ENCODE results near the gene NOXA1.
"Not testable (repeated sequence)": the region's sequence is repeated elsewhere in the genome, so short reads cannot be mapped to it uniquely, and the experiment has no call there.

Gene NOXA1

DNA sequence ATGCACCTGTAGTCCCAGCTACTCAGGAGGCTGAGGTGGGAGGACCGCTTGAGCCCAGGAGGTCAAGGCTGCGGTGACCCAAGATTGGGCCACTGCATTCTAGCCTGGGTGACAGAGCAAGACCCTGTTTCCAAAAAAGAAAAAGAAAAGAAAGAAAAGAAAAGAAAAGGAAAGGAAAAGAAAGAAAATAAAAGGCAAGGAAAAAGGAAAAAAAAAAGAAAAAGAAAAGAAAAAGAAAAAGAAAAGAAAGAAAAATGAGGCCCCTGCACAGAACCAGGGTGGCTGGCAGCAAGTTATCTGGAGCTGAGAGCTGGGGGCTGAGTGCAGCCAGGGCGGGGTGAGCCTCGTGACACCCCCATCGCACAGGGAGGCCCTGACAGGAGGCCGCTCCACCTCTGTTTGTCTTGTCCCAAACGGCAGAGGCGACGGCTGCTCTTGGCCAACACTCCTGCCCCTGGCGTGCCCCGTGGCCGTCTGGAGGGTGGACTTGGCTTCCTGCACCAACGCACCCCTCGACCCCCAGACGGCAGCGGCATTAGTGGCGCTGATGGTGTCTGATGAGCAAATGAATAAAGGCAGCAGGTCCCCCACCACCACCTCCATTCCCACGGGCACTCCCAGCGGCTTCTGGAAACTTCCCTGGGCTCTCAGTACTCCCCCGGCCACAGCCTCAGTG, 17.0 kb upstream of the NOXA1 start:
- DNase-seq, result no peak

- peak; percentile 86 for DNase-seq
Observed at GRCh38 chr9:137406876-137407589, 16.2 kb upstream of the NOXA1 start.

GRCh38 chr9:137407590-137408300, 15.4 kb upstream of the NOXA1 start:
- DNase-seq, result no peak

DNA sequence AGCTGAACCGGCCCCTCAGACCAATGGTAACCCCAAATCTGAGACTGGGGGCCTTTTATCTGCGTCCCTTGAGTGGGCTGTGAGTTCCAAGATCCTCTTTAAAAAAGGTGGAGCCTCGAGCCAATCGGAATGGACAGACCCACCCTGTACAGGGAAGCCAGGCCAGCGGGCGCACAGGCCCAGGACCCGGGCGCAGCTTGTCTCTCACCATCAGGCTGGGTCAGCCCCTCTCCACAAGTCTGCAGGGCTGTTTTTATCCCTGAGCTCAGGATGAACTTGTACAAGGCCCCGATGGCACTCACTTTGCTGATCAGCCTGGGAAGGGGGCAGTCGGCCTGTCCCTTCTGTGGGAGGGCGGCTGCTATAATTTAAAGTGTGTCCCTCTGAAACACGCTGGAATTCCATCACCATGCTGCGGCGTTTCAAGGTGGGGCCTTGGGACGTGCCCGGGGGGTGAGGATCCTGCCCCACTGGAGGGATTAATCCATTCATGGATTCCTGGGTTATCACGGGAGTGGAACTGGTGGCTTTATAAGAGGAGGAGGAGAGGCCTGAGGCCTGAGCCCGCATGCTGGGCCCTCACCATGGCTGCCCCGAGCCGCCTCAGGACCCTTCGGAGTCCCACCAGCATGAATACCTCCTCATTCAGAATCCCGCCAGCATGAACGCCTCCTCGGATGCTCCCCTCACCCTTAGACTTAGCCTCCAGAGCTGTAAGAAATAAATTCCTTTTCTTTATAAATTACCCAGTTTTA, 14.4 kb upstream of the NOXA1 start:
- DNase-seq, result no peak

DNA sequence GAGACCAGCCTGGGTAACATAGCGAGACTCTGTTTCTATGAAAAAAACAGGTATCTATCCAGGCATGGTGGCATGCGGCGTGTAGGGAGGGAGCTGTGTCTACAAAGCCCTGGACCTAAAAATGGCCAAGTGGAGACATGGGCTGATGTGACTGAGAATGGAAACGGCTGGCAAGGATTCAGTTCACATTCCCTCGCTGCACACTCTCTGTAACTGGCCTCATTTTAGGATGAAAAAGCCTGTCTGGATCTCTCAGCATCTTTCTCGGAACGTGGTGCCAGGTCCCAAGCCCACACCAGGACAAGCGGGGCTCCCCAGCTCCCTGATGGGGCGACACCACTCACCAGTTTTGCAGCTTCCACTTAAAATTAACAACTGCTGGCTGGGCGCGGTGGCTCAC, 13.7 kb upstream of the NOXA1 start:
- no peak for DNase-seq

- not testable (repeated sequence) for DNase-seq
Observed at GRCh38 chr9:137410236-137410890, 12.8 kb upstream of the NOXA1 start.

DNA sequence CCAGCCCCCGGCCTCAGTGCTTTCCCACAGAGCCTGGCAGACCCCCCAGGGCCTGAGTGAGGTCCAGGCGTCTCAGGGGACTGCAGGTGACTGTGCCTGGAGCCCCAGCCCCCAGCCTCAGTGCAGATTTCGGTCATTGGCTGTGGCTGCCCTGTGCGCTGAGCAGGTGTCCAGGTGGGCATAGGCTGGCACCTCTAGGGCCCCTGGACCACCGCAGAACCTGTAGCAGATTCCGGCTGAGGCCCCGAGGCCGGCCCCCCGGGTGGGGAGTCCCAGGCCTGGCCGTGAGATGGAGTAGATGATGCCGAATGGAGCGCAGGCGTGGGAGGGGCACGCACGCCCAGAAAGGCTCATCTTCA, 12.3 kb upstream of the NOXA1 start:
- no peak for DNase-seq

- DNase-seq, result no peak
Observed at GRCh38 chr9:137411260-137411644, 11.9 kb upstream of the NOXA1 start.

DNA sequence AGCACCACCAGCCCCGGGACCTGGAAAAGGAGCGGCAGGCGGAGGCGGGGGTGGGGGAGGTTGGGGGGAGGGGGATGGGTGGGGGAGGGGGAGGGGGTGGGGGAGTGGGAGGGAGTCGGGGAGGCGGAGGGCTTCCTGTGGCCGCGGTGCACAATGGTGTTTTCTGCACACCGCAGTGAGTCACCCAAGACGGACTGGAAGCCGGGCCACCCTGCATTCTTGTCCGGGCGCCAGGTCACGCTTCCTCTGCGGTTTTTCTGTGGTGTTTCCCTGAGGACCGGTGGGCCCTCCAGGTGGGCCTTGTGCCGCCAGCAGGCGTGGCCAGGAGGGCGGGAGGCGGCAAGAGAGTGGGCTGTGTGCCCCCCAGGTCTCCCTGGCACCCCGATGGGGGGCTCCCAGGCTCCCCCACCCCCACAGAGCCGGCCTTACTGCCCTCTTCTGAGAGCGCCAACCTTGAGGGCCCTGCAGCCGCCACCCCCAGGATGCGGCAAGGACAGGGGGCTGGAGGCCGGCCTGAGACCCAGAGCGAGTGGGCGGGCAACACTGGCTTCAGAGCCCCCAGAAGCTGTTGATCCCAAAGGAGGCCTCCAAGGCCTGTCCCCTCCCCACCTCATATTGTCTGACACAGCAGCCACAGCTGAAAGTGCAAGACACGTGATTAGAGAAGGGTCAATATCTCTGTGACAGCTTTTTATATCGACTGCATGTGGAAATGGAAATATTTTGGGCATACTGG, 11.4 kb upstream of the NOXA1 start:
- peak; percentile 90 for DNase-seq

DNA sequence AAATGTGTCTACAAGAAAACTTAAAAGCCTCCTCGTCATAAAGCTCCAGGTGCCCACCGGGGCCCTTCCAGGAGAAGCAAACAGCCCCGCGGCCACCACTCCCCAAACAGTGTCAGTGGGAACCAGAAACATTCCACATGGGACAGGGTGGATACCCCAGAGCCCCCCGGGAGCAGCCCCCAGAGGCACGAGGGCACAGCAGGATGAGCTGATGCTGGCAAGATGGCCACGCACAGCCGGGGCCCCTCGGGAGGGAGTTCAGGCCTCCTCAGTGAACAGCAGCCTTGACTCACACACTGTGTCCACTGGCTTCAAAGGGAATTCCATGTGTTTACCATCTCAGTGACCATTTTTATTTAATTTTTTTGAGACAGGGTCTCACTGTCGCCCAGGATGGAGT, 10.8 kb upstream of the NOXA1 start:
- no peak for DNase-seq

DNA sequence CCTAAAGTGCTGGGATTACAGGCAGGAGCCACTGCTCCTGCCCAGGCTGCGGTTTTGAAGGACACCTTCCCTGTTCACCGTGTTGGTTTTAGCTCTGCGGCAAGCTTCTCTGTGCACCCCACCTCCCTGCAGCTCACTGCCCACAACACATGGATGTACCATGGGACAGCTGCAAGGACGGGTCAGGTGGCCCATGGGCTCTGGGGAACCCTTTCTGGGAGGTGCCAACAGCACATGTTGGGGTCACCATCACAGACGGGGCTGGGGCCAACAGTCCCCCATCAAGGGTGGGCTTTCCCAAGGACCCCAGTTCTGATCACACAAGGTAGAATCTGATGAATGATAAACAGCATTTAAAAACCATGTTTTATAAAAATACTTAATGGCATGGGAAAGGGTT, 7.7 kb upstream of the NOXA1 start:
- no peak for DNase-seq

DNA sequence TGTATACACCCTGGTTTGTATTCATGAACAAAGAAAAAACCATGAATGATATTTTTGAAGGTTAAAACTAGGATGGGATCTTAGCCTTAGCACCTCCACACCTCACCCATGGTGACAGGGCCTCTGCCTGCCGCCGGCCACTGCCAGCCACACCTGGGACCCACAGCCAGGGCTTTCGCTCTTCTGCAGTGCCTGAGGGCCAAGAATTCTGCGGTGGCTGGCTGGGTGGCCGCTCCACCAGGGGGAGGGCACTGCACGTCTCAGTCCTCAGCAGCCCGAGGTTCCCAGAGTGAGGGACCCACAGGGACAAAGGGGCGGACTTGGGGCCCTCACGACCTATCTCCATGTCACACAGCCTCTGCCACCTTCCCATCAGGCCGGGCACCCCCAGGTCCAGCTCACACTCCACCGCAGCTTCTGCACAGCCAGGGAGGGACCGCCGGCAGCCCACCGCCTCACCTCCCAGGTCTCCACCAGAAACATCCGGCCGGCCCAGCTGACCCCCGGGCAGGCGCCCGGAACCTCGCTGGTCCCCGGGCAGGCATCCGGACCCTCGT, 7.1 kb upstream of the NOXA1 start:
- DNase-seq, result no peak

DNA sequence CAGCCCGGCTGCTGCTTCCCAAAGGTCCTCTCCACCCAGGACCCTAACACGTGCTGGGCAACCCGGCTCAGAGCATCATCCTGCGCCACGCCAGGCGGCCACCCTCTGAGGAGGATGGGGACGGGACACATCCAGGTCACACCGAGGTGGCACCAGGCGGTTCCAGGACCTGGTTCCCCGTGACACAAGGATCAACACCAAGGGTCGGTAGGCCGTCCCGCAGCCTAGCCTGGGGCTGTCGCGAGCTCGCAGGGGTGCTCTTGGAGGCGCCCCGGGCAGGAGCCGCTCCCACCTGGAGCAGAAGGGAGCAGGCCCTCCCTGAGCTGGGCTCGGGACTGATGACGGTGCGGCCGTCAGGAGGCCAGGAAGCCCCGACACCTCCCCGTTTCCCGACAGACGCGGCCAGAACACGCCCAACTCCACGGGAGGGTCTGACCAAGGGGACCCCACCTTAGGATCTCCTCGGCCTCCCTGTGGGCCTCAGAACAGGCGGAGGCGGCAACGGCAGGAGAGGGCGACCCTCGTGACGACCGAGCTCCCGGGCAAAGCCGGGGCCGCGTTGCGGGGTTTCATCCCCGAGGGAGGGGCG, 6.5 kb upstream of the NOXA1 start:
- no peak for DNase-seq

DNA sequence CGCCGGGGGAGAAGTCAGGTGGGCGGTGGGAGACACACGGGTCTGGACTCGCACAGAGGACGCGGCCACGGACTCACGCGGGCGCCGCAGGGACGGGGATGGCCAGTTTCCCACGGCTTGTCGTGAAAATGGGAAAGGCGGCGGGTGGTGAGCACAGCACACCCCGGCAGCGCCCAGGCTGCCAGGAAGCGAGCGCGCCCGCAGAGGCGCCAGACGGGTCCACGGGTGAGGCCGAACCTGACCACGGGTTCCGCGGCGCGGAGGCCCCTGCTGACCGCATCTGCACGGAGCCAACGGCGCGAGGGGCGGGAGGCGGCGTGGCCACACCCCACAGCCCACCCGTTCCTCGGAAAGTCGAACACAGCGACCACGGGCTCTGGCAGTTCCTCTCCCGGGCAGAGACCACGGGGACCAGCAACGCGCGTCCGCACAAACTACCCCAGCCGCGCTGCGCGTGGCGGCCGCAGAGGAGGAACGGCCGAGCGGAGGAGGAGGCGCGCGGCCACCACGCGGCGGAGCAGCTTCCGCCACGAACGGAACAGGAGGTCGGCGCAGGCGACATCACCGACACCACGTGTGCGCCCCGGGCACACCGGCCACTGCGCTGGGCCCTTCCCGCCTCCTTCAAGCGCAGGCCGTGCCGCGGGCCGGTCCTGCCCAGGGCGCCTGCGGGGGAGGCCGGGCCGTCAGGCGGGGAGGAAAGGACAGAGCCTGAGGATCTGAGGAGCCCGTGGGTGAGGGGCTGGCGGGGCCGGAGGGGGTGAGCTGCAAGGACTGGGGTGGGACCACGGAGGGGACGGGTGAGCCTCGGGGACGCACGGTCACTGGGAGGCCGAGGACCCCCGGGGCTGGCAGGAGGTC, 5.8 kb upstream of the NOXA1 start:
- no peak for DNase-seq

- no peak for DNase-seq
Observed at GRCh38 chr9:137421838-137422603, 1.2 kb upstream of the NOXA1 start.

DNA sequence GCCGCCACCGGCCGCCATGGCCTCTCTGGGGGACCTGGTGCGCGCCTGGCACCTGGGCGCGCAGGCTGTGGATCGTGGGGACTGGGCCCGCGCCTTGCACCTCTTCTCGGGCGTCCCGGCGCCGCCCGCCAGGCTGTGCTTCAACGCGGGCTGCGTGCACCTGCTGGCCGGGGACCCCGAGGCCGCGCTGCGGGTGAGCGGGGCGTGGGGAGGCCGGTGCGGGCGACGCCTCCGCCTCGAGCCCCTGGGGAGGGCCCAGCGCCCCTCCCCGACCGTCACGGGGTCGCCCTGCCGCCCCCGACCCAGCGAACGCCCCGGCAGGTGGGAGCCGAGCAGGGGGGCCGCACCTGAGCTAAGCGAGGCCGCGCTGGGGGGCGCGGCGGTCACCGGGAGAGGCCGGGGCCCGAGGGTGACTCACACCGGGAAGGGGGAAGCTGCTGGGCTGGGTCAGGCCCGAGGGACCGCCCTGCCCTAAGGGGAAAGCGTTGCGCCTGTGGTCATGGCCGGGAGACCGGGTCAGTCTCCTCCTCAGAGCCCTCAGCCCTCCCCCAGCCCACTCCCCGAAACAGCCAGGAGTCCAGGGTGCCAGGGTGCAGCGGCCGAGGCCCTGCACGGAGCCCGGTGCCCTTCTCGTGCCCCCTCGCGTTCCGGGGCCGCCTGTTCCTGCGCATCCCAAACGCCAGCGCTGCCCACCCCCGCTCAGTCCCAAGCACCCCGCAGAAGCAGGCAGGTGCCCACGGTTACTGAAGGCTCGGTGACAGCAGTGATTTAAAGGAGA, 510 bp downstream of the NOXA1 start:
- DNase-seq, result no peak

DNA sequence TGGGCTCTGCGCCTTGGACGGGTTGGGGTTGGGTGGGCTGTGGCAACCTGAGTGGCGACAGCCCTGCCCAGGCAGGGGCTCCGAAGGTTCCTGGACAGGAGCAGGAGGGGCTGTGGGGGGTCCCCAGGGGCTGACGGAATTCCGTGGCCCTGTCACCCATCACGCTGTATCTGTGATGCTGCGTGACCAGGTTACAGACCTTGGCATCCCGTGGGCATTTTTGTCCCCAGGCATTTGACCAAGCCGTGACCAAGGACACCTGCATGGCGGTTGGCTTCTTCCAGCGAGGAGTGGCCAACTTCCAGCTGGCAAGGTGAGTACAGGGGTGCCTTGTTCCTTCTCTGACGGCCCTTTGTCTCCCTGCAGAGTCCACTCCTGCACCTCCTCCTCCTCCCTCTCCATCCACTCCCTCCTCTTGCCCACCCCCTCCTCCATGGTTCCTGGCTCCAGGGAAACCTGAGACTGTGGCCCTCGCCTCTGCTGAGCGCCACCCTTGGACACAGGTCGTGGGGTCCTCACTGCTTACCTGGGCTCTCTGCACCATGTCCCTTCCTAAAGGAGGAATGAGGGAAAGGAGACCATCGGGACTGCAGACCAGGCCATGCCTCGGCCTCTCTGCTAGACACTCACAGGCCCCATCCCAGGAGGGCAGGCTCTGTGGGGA, 3.0 kb downstream of the NOXA1 start:
- no peak for DNase-seq
